ENCODE measurements around the gene NSMCE1.
"Not testable (repeated sequence)": the region's sequence is repeated elsewhere in the genome, so short reads cannot be mapped to it uniquely, and the experiment has no call there.

The NSMCE1 gene

DNA sequence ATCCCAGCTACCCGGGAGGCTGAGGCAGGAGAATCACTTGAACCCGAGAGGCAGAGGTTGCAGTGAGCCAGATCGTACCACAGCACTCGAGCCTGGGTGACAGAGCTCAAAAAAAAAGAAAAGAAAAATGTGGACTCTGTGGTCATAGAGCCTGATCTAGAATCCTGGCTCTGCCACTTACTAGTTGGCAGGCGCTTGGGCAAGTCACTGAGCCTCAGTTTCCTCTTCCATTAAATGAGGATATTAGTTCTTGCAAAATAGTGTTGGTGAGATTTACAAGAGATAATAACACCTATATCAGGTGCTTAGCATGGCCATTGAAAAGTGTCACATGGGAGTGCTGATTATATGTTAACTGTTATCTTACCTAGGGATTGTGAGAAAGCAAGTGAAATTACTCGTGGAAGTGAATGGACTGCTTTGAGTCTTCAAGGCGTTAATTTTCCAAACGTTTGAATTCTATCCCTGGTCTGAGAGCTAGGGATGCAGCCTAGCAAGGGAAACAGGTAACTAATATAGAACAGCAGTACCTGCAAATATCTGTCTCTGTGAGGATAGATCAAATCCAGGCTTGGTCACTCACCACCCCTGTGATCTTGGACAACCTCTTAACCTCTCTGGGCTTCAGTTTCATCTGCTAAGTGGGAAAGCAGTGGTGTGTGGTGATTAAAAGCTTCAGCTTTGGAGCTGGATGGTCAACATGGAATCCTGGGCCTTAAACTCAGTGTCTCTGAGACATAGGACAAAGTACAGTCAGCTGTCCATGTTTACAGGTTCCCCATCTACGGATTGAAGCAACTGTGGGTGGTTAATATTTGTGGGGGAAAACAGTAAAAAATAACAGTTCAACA, 953 bp upstream of the NSMCE1 start:
- no peak for DNase-seq

DNA sequence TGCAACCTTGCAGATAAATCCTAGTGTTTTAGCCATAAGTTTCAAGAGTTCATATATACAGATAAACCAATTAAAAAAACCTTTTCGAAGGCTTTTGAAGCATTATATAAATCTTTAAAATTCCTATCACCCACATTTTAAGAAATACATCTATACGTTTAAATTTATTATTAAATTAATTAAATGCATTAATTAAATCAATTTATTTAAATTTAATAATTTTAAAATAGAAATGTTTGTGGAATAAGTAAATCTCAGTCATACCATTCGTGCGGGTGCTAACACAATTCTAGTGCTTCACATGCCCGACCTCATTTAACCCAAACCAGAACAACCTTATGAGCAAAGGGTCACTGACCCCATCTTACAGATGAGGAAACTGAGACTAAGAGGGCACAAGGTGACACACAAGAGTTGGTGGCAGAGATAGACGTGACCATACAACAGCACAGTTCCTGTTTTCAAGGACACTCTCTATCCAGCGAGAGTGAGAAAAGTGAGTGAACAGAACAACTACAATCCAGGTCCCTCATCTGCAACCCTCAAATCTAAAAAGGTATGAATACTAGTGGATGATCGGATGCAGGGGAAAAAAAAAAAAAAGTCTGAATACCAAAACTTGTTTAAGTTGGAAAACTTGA, 1.4 kb downstream of the NSMCE1 start:
- no peak for DNase-seq

DNA sequence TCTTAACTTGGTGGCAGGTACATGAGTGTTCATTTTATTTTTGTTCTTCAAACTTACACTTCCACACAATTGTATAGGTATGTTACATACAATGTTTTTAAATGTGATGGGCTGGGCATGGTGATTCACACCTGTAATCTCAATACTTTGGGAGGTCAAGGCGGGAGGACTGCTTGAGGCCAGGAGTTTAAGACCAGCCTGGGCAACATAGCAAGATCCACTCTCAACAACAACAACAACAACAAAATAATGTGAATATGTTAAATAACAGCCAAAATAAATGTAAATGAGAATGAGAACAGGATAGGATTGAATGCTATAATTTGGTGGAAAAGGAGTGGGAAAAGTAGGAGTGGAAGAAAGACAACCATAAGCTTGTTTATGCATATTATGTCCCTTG, 2.6 kb downstream of the NSMCE1 start:
- no peak for DNase-seq

GRCh38 chr16:27264151-27264550, 4.4 kb downstream of the NSMCE1 start:
- DNase-seq, result no peak

DNA sequence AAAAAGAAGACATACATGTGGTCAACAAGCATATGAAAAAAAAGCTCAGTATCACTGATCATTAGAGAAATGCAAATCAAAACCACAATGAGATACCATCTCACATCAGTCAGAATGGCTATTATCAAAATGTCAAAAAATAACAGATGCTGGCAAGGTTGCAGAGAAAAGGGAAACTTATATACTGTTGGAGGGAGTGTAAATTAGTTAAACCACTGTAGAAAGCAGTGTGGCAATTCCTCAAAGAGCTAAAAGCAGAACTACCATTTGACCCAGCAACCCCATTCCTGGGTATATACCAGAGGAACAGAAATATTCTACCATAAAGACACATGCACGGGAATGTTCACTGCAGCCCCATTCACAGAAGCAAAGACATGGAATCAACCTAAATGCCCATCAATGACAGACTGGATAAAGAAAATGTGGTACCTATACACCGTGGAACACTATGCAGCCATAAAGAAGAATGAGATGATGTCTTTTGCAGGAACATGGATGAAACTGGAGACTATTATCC, 5.6 kb downstream of the NSMCE1 start:
- not testable (repeated sequence) for DNase-seq

DNA sequence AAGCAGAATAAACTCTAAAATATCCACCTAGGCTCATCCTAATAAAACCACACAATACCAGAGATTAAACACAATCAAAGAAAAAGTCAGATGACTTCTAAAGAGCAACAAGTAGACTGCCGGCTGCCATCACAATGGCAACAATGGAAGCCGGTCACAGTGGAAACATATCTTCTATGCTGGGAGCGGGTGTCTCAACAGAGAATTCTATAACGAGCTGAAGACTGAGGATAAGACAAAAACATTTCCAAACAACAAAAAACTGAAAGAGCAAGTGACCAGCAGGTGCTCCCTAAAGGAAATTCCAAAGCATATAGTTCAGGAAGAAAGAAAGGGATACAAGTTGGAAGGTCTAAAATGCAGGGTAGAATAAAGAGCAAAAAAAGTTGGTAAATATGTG, 8.9 kb downstream of the NSMCE1 start:
- DNase-seq, result no peak

GRCh38 chr16:27258241-27258734, 10.3 kb downstream of the NSMCE1 start:
- no peak for DNase-seq

- no peak for DNase-seq
These were observed 11.3 kb downstream of the NSMCE1 start for GRCh38 chr16:27257271-27257670.

DNA sequence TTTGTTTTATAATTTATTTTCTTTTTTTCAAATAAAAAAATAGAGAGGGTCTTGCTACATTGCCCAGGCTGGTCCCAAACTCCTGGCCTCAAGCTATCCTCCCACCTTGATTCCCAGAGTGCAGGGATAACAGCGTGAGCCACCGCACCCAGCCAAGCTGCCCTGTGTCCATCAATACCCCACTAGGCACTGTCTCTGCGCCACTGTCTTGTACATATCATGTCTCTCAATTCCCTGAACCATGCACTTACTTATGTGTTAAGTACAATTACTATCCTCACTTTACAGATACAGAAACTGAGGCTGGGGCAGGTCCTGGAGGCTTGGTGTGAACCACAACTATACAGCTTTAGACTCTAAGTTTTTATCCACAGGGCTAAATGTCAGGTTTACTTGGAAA, 11.7 kb downstream of the NSMCE1 start:
- DNase-seq, result no peak

DNA sequence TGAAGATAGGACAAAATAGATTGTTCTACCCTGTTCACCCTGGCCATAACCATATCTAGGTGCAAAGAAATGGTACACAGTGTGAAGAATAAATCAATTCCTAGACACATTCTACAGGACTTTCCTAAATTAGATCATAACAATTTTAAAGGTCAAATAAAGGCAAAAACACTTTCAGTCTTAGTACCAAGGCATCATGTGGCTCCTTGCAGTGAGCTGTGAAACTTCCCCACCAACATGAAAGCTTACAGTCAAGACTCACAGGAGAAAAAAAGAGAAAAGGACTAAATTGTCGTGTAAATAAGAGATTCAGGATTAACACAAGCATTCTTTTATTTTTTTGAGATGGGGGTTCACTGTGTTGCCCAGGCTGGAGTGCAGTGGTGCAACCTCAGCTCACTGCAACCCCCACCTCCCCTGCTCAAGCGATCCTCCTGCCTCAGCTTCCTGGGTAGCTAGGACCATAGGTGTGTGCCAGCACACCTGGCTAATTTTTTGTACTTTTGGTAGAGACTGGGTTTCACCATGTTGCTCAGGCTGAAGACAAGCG, 14.2 kb downstream of the NSMCE1 start:
- no peak for DNase-seq

GRCh38 chr16:27253526-27253930, 15.0 kb downstream of the NSMCE1 start:
- no peak for DNase-seq

GRCh38 chr16:27252206-27252585, 16.4 kb downstream of the NSMCE1 start:
- DNase-seq, result no peak

DNA sequence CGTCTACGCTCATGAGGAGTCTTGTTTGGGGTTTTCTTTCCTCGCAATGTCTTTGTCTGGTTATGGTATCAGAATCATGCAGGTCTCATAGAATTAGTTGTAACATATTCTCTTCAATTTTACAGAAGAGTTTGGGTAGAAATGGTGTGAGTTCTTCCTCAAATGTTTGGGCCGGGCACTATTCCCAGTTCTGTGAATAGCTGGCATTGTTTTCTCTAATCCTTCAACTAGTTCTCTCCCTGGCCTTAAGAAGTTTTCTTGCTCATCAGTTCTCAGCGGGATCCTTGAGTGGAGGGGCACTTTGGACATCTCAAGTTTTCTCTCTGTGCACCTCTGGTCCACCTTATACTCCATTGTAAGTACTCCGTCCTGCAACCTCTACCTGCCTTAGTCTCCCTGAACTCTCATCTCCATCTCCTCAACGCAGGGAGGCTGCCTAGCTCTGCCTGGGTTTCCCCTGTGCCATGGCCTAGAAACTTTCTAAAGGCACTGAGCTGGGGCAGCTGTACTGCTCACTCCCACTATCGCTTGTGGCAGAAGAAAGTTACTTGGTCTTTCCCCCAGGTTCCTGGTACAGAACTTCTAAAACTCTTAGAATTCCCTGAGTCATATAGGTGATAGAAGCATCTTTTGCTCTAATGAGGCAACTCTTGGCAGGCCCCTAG, 16.9 kb downstream of the NSMCE1 start:
- DNase-seq, result no peak

DNA sequence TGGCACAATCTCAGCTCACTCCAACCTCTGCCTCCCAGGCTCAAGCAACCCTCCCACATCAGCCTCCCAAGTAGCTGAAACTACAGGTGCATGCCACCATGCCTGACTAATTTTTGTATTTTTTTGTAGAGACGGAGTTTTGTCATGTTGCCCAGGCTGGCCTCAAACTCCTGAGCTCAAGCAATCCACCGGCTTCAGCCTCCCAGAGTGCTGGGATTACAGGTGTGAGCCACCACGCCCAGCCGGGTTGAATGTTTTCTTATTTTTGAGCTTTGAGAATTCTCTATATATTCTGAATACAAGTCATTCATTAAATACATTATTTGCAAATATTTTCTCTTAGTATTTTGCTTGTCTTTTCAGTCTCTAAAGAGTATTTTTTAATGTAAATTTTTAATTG, 19.7 kb downstream of the NSMCE1 start:
- DNase-seq, result not testable (repeated sequence)

DNA sequence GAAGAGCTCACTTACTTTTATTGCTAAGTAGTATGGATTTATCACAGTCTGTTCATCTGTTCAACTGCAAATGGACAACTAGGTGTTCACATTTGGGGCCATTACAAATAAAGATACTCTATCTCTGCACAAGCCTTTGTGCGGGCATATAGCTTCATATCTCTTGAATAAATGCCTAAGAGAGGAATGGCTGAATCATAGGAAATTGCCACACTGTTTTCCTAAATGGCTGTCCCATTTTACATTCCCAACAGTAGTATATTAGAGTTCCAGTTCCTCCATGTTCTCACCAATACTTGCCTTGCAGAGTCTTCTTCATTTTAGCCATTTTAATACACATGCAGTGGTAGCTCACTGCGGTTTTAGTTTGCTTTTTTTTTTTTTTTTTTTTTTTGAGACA, 20.5 kb downstream of the NSMCE1 start:
- no peak for DNase-seq

GRCh38 chr16:27247076-27247475, 21.5 kb downstream of the NSMCE1 start:
- not testable (repeated sequence) for DNase-seq

GRCh38 chr16:27246439-27246838, 22.1 kb downstream of the NSMCE1 start:
- no peak for DNase-seq

DNA sequence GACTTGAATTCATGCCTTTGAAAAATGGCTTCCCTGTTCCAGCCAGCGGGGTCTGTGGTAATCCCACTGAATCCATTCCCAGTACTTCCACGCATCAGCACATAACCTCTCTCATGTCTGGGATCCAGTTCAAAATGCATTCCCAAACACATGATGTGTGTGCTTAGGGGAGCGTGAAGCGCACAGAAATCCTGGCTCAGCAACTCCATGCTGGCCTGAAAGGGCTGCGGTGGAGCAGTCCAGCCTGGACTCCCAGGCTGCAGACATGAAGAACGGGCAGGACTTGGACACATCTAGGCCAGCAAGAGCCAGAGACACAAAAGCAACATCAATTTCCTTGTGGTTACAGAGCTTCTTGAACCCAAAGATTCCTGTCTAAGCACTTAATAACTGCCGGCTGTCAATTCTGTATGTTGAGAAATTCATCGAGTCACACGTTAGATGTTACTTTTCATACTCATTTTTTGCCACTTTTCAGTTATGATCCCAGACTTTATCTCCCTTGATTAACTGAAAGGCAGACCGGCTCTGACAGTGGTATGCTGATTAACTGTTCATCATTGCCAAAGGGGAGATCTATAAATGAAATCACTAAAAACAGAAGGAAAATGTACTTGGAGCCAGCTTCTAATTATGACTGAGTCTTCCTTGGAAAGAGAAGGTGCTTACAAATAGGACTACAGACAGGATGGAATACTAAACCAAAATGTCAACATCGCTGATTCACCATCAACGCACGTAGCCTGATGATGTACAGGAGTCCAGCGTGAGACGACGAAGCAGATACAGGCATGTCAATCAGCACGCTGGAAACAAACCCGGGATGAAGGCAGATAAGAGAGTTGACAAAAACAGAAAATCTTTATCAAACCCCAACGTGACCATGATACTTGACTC, 23.0 kb downstream of the NSMCE1 start:
- DNase-seq, result no peak

- no peak for DNase-seq
These were observed 24.2 kb downstream of the NSMCE1 start for GRCh38 chr16:27244363-27244755.

DNA sequence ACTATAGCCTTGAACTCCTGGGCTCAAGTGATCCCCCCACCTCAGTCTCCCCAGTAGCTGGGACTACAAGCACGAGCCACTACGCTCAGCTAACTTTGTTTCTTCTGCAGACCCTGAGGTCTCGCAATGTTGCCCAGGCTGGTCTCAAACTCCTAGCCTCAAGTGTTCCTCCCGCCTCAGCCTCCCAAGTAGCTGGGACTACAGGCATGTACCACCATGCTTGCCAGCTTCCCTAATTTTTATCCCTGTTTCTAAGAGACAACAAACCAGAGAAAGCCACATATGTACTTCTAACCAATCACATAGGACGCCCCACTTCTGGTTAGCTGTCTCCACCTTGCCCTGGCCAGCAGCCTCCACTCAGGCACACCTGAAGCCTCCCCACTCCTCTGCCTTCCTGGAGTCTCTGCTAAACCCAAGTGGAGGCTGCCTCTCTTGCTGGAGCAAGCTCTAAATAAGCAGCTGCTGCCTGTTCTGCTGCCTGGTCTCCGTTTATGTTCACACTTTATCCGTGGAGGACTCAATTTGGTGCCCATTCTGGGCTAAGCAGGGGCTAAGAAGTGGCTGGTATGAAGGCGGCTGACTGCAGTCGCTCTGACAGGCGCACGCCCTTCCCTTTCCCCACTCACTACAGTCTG, 24.7 kb downstream of the NSMCE1 start:
- no peak for DNase-seq

- peak; percentile 16 for DNase-seq
These were observed 25.5 kb downstream of the NSMCE1 start for GRCh38 chr16:27242868-27243590.

All from CD4-positive, alpha-beta T cell treated with Interferon gamma for 1 hour (primary cell).